Activated B cell treated with CpG ODN at 0.5 μM for 24 hours (primary cell): ENCODE measurements around the gene THSD4. TPM values are rescaled to one million over a fixed set of nuclear protein-coding genes. Genes with fewer than 3 reads are reported as not detected.

ENCODE experiments used
- ATAC-seq: fragments of 200-7000 bp; cut with Tn5 transposase; one replicate; pipeline ENCODE4 v1.10.0; 2021; ENCODE audit warnings: low read depth, mild to moderate bottlenecking, moderate library complexity
- CTCF ChIA-PET: fragments of 350-600 bp; sonication (Branson Sonifier 250); formaldehyde crosslinking; loops from one replicate; lab custom pipeline; 2021; ENCODE audit warnings: antibody characterized with exemption; lab: Charles Lee
- POLR2A ChIA-PET: fragments of 350-600 bp; sonication (Branson Sonifier 250); formaldehyde crosslinking; loops from one replicate; lab custom pipeline; 2021; ENCODE audit warnings: antibody characterized with exemption; lab: Charles Lee
- DNase-seq: peaks from one replicate; pipeline ENCODE4 v3.0.0; 2022
- H3K27ac Mint-ChIP-seq: one replicate; pipeline ENCODE4 v1.8.0; 2020; ENCODE audit warnings: mixed read lengths
- H3K27me3 Mint-ChIP-seq: one replicate; pipeline ENCODE4 v1.8.0; 2021; ENCODE audit warnings: mixed read lengths
- H3K36me3 Mint-ChIP-seq: one replicate; pipeline ENCODE4 v1.8.0; 2021; ENCODE audit warnings: low read depth, mixed read lengths
- H3K4me1 Mint-ChIP-seq: one replicate; pipeline ENCODE4 v1.8.0; 2021; ENCODE audit warnings: mixed read lengths
- H3K4me3 Mint-ChIP-seq: one replicate; pipeline ENCODE4 v1.8.0; 2020; ENCODE audit warnings: mild to moderate bottlenecking, mixed read lengths
- H3K9me3 Mint-ChIP-seq: one replicate; pipeline ENCODE4 v1.8.0; 2020; ENCODE audit warnings: mixed read lengths
- CTCF ChIP-seq: fragments of 200-600 bp; IDR thresholded peaks from one replicate; pipeline ENCODE4 v1.8.0; 2022; ENCODE audit warnings: antibody characterized with exemption, mild to moderate bottlenecking
- intact Hi-C: fragments of 100-400 bp; cut with micrococcal nuclease; formaldehyde crosslinking; loops from one replicate; pipeline ENCODE4 v1.15.1; 2024
- total RNA-seq: library from RNA; stranded (reverse); gene quantifications from 2 replicates; pipeline ENCODE4 v1.2.3, GENCODE V29; 2022

The THSD4 gene
- total RNA-seq, 1 donor from 2014 or later: not detected

GRCh38 chr15:71096676-71097075, 18.6 kb upstream of the THSD4 start:
- DNase-seq (no peak), ATAC-seq (no peak)
- Mint-ChIP-seq H3K36me3 (no peaks in the 10 kb centered on the region), H3K27me3 (peaks cover under 1% of the 10 kb centered on the region), H3K4me3 (no peak overlapping the region), H3K9me3 (no peaks in the 10 kb centered on the region), H3K27ac (no peak overlapping the region), H3K4me1 (no peaks in the 10 kb centered on the region)
- no peak for TF ChIP-seq CTCF
- CTCF ChIA-PET: no interaction called here
- POLR2A ChIA-PET: no interaction called here
- intact Hi-C loops: no loop called here

GRCh38 chr15:71097890-71098289, 17.4 kb upstream of the THSD4 start:
- Mint-ChIP-seq H3K4me1 (no peaks in the 10 kb centered on the region), H3K4me3 (no peak overlapping the region), H3K27me3 (no peaks in the 10 kb centered on the region), H3K27ac (no peak overlapping the region), H3K9me3 (no peaks in the 10 kb centered on the region), H3K36me3 (no peaks in the 10 kb centered on the region)
- ATAC-seq (no peak), DNase-seq (no peak)
- intact Hi-C loops: no loop called here
- ChIA-PET POLR2A (no interaction called here), CTCF (no interaction called here)
- TF ChIP-seq CTCF: no peak

GRCh38 chr15:71098920-71099319, 16.4 kb upstream of the THSD4 start:
- H3K4me3 Mint-ChIP-seq: no peak overlapping the region
- no peak for TF ChIP-seq CTCF
- H3K27me3 Mint-ChIP-seq: peaks cover 4% of the 10 kb centered on the region
- ChIA-PET CTCF (no interaction called here), POLR2A (no interaction called here)
- no peaks in the 10 kb centered on the region for H3K4me1 Mint-ChIP-seq
- H3K27ac Mint-ChIP-seq: no peak overlapping the region
- ATAC-seq (no peak), DNase-seq (no peak)
- intact Hi-C loops: no loop called here
- no peaks in the 10 kb centered on the region for H3K9me3 Mint-ChIP-seq
- H3K36me3 Mint-ChIP-seq: no peaks in the 10 kb centered on the region

- DNase-seq (no peak), ATAC-seq (no peak)
- Mint-ChIP-seq H3K9me3 (no peaks in the 10 kb centered on the region), H3K4me1 (no peaks in the 10 kb centered on the region), H3K27me3 (peaks cover 13% of the 10 kb centered on the region), H3K36me3 (no peaks in the 10 kb centered on the region), H3K4me3 (no peak overlapping the region), H3K27ac (no peak overlapping the region)
- ChIA-PET CTCF (no interaction called here), POLR2A (no interaction called here)
- intact Hi-C loops: no loop called here
- TF ChIP-seq CTCF: no peak
Observed at GRCh38 chr15:71103102-71103676, 12.1 kb upstream of the THSD4 start.

GRCh38 chr15:71104636-71105035, 10.6 kb upstream of the THSD4 start:
- TF ChIP-seq CTCF: no peak
- POLR2A ChIA-PET: no interaction called here
- Mint-ChIP-seq H3K4me1 (no peaks in the 10 kb centered on the region), H3K4me3 (no peak overlapping the region), H3K27ac (no peak overlapping the region), H3K36me3 (no peaks in the 10 kb centered on the region), H3K9me3 (no peaks in the 10 kb centered on the region), H3K27me3 (peaks cover 13% of the 10 kb centered on the region)
- ATAC-seq (no peak), DNase-seq (no peak)
- CTCF ChIA-PET: no interaction called here
- intact Hi-C loops: no loop called here
